Skeletal muscle satellite cell (primary cell): ENCODE data around the gene PADI3.
"Not testable (repeated sequence)": the region's sequence is repeated elsewhere in the genome, so short reads cannot be mapped to it uniquely, and the experiment has no call there.

Experiments used
- H3K27me3 ChIP-seq: 2 replicates; pipeline ENCODE4 v1.7.0; 2013; ENCODE audit warnings: low read length; ENCODE audit not compliant: control insufficient read depth, insufficient read depth
- H3K36me3 ChIP-seq: 2 replicates; pipeline ENCODE4 v1.7.0; 2013; ENCODE audit warnings: mild to moderate bottlenecking, control low read depth, low read length; ENCODE audit not compliant: insufficient read depth
- H3K4me1 ChIP-seq: 2 replicates; pipeline ENCODE4 v1.7.0; 2013; ENCODE audit warnings: low read length; ENCODE audit not compliant: control insufficient read depth, insufficient read depth
- H3K4me2 ChIP-seq: 2 replicates; pipeline ENCODE4 v1.7.0; 2013; ENCODE audit warnings: mild to moderate bottlenecking, low read length
- H3K4me3 ChIP-seq: 2 replicates; pipeline ENCODE4 v1.7.0; 2013; ENCODE audit warnings: low read length
- H3K9ac ChIP-seq: 2 replicates; pipeline ENCODE4 v1.7.0; 2013; ENCODE audit warnings: mild to moderate bottlenecking, low read depth, low read length, moderate library complexity
- H3K9me3 ChIP-seq: replicated peaks from 2 replicates; pipeline ENCODE4 v1.7.0; 2013; ENCODE audit warnings: mild to moderate bottlenecking, control low read depth, low read length

The PADI3 gene

DNA sequence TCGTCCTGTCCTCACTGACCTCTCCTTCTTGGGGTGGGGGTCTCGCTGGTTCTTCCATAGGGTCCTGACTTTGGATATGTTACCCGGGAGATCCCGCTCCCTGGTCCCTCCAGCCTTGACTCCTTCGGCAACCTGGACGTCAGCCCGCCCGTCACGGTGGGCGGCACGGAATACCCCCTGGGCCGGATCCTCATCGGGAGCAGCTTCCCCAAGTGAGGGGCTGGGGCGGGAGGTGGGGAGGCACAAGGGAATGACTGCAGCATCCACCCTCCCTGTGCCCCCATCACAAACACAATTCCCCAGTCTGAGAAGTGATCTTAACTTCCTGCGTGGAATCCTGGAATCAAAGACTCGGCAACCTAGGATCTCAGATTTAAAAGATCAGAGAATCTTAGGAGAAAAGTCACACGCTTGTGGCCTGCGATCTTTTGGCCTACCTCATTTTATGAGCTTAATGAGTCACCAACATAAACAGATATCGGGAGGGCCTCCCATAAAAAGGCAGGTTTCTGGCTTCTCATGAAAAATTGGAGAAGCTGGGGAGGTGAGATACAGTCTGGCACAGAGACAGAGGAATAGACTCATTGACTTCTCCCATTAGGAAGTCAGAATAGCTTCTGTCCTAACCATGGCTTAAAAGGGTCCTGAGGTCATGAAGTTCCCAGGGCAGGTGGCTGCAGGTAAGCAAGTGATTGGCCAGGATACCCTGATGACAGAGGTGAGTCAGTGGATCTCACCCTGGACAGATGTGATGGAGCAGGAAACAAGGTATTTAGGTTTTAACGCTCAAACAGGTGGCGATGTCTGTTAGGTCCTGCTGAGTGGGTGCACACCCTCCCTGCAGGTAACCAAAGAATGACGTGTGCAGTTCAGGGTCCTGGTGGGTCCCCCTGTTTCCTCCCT lies 15.9 kb upstream of the PADI3 start:
- no peaks in the 10 kb centered on the region for H3K27me3 ChIP-seq
- H3K4me3 ChIP-seq, result peak overlapping the region; percentile 37
- H3K4me1 ChIP-seq, result peaks cover 45% of the 10 kb centered on the region
- no peaks in the 10 kb centered on the region for H3K9me3 ChIP-seq
- H3K4me2 ChIP-seq, result peak overlapping the region; percentile 70
- H3K36me3 ChIP-seq, result no peaks in the 10 kb centered on the region
- H3K9ac ChIP-seq, result peak overlapping the region; percentile 75

DNA sequence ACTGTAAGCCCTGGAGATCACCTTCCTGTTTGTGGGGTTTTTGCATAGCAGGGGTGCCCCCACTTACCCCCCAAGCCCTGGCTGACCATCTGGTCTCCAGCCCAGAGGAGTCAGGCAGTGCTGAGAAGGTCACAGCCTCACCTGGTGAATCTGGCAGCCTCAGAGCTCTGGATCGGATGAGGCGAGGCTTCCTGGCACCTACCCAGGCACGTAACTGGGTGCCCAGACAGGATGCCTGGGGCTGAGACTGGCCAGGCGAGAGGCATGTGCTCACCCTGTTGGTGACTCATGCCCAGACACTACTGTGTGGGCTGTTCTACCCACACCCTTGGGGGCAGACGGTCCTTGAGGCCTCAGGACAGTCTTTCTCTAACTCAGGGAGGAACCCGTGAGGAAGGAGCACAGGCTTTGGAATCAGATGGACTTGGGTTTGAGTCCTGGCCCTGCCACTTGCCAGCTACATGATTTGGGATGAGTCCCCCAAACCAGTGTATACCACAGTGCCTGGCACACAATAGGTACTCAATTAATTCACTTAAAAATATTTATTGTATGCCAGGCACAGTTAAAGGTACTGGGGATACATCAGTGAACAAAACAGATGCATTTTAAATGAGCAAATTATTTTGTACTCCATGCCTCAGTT lies 15.1 kb upstream of the PADI3 start:
- peak overlapping the region; percentile 74 for H3K9ac ChIP-seq
- no peaks in the 10 kb centered on the region for H3K27me3 ChIP-seq
- H3K4me1 ChIP-seq, result peaks cover 45% of the 10 kb centered on the region
- H3K4me2 ChIP-seq, result peak overlapping the region; percentile 70
- no peaks in the 10 kb centered on the region for H3K36me3 ChIP-seq
- peak overlapping the region; percentile 37 for H3K4me3 ChIP-seq
- H3K9me3 ChIP-seq, result no peaks in the 10 kb centered on the region

DNA sequence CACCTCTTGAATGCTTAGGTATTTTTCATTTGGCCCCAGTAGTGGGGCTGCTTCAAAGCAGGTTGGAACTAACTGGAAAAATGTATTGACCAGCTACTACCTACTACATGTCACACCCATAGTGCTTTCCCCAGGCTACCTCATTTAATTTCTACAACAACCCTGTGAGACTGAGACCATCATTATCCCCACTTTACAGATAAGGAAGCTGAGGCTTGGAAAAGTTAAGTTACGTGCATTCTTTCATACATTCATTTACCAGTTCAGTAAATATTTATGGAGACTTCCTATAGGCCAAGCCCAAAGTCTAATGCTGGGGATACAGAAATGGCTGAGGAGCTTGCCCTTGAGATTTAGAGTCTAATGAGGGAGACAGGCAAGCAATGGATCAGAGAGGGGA lies 14.5 kb upstream of the PADI3 start:
- no peaks in the 10 kb centered on the region for H3K27me3 ChIP-seq
- peaks cover 40% of the 10 kb centered on the region for H3K4me1 ChIP-seq
- no peaks in the 10 kb centered on the region for H3K36me3 ChIP-seq
- H3K4me3 ChIP-seq, result no peak overlapping the region
- no peak overlapping the region for H3K4me2 ChIP-seq
- H3K9me3 ChIP-seq, result no peaks in the 10 kb centered on the region
- peak overlapping the region; percentile 64 for H3K9ac ChIP-seq

DNA sequence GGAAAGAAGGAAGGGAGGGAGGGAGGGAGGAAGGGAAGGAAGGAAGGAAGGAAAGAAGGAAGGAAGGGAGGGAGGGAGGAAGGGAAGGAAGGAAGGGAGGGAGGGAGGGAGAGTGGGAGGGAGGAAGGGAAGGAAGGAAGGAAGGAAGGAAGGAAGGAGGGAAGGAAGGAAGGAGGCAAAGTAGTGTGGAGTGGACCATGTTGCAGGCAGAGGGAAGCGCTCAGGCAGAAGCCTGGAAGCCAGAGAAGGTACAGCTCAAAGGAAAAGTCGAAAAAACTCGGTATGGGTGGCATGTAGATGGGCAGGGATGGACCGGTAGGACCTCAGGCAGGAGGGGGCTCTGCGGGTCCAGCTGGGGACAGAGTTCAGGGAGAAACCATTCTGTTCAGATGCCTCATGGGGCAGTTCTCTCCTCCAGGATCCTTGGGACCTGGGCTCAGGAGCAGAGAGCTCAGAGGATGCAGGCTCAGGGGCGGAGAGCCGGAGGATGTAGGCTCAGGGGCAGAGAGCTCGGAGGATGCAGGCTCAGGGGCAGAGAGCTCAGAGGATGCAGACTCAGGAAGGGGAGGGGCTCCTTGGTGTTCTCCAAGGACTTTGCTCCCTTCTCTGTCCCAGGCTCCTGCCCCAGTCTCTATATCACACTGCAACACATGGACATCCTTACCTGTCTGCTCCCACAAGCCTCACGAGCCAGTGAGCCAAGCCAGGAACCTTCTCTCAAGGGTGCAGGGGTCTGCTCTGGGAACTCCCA lies 13.6 kb upstream of the PADI3 start:
- Histone ChIP-seq H3K9me3 (no peaks in the 10 kb centered on the region), H3K4me1 (peaks cover 38% of the 10 kb centered on the region), H3K27me3 (no peaks in the 10 kb centered on the region), H3K4me2 (no peak overlapping the region), H3K36me3 (no peaks in the 10 kb centered on the region), H3K4me3 (no peak overlapping the region), H3K9ac (no peak overlapping the region)

DNA sequence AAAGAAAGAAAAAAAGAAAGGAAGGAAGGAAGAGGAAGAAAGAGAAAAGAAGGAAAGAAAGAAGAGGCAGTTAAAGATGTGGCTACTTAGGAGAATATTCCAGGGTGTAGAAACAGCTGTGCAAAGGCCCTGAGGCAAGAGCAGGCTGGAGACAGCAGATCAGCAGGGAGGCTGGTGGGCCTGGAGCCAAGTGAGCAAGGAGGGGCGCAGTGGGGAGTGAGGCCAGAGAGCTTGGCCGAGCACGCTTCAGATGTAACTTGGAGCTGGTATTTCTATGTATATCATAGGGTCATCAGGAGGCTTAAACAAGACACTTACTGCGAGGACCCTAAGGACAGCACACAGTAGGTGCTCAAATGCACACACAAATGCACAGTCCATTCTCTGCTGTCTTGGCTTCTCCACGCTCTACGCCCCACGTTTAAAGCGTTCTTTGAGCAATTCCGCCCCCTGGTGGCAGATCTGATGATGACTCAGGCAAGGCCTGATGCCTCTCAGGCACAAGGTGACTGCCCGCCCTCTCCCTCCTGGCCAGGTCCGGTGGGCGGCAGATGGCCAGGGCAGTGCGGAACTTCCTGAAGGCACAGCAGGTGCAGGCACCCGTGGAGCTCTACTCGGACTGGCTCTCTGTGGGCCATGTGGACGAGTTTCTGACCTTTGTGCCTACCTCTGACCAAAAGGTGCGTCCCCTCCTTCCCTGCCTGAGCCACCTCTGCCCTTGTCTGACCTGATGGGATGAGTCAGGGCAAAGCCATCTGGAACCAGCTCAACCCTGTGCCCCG lies 11.9 kb upstream of the PADI3 start:
- Histone ChIP-seq H3K4me3 (no peak overlapping the region), H3K27me3 (peaks cover 5% of the 10 kb centered on the region), H3K9ac (no peak overlapping the region)

DNA sequence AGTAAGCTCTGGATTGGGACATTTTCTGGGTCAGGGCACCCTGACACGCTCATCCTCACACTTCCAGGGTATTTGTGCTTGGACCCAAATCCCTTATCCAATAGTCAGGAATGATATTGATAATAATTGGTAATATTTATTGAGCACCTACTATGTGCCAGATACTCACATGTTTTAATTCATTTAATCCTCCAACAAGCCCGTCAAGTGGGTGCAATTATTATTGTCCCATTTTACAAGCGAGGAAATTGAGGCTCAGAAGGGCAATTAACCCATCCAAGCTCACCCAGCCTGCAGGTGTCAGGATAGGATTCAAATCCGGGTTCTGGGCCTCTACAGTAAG lies 11.4 kb upstream of the PADI3 start:
- H3K27me3 ChIP-seq, result peaks cover 6% of the 10 kb centered on the region
- H3K36me3 ChIP-seq, result no peaks in the 10 kb centered on the region
- no peak overlapping the region for H3K9ac ChIP-seq
- no peak overlapping the region for H3K4me2 ChIP-seq
- H3K4me3 ChIP-seq, result no peak overlapping the region
- H3K4me1 ChIP-seq, result peaks cover 32% of the 10 kb centered on the region
- H3K9me3 ChIP-seq, result no peaks in the 10 kb centered on the region

More for the DNA sequence above, 11.9 kb upstream of the PADI3 start:
- Histone ChIP-seq H3K4me2 (no peak overlapping the region), H3K9me3 (no peaks in the 10 kb centered on the region), H3K36me3 (no peaks in the 10 kb centered on the region), H3K4me1 (peaks cover 38% of the 10 kb centered on the region)

DNA sequence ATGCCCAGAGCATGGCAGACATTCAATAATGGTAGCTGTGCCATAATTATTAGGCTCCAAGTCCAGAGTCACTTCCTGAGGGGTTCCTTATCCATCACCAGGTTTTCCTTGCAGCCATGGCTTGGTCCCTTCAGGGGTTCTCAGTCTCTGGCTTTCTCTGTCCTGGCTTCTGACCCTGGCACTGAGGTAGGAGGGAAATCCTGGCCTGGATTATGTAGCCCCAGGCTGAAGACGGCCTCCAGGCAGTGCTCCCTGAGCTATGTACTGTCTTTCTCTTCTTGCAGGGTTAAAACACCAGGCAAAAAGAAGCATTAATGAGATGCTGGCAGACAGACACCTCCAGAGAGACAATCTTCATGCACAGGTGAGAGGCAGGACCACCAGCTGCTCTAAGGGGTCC lies 9.5 kb upstream of the PADI3 start:
- no peaks in the 10 kb centered on the region for H3K9me3 ChIP-seq
- no peak overlapping the region for H3K9ac ChIP-seq
- no peak overlapping the region for H3K4me3 ChIP-seq
- H3K27me3 ChIP-seq, result peaks cover 6% of the 10 kb centered on the region
- peaks cover 14% of the 10 kb centered on the region for H3K4me1 ChIP-seq
- no peak overlapping the region for H3K4me2 ChIP-seq
- H3K36me3 ChIP-seq, result no peaks in the 10 kb centered on the region

DNA sequence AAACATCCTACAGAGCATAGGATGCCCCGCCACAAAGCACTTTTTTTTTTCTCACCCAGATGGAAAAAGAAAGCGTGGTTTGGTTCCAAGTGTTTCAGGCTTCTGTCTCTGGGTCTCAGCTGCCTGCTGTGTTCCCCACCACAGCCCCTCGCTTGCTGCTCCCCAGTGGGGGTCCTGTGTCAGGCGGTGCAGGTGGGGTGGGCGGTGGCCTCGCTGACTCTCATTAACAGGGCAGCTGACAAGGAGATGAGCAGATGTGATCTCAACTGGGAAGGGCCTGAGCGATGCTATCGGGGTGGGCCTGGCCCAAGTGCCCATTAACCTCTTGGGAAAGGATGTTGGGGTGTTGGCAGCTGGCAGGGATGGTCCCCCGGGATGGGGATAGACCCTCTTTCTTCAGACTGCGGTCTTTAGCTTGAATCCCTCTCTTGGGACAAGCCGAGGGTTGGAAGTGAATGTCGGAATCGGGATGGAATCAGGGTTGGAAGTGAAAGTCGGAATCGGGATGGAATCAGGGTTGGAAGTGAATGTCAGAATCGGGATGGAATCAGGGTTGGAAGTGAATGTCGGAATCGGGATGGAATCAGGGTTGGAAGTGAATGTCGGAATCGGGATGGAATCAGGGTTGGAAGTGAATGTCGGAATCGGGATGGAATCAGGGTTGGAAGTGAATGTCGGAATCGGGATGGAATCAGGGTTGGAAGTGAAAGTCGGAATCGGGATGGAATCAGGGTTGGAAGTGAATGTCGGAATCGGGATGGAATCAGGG lies 7.7 kb upstream of the PADI3 start:
- H3K36me3 ChIP-seq, H3K9ac ChIP-seq, H3K9me3 ChIP-seq, H3K4me2 ChIP-seq, H3K4me3 ChIP-seq, H3K27me3 ChIP-seq: not testable (repeated sequence)
- peaks cover 13% of the 10 kb centered on the region for H3K4me1 ChIP-seq

DNA sequence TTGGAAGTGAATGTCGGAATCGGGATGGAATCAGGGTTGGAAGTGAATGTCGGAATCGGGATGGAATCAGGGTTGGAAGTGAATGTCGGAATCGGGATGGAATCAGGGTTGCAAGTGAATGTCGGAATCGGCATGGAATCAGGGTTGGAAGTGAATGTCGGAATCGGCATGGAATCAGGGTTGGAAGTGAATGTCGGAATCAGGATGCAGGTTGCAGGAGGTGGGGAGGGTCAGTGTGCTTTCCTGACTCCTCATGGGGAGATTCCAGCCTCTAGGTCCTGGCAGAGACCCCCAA lies 7.2 kb upstream of the PADI3 start:
- not testable (repeated sequence) for H3K27me3 ChIP-seq, H3K4me2 ChIP-seq, H3K9me3 ChIP-seq, H3K9ac ChIP-seq, H3K36me3 ChIP-seq, H3K4me3 ChIP-seq
- peaks cover 13% of the 10 kb centered on the region for H3K4me1 ChIP-seq

DNA sequence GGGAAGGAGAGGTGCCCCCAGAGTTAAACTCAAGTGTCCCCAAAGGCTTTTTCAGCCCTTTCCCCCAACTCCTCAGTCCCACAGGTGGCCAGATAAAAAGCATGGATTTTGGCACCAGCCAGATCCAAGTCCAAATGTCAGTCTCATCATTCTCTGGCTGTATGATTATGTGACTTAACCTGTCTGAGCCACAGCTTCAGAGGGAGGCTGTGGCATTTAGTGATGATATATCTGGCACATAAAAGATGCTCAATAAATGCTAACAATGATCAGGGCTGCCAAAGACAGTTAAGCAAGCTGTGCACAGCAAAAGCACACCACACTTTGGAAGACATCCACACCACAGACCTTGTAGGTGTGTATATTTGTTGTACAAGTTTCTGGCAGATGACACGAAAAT lies 5.6 kb upstream of the PADI3 start:
- no peaks in the 10 kb centered on the region for H3K36me3 ChIP-seq
- H3K4me1 ChIP-seq, result peaks cover 10% of the 10 kb centered on the region
- H3K9ac ChIP-seq, result no peak overlapping the region
- H3K4me3 ChIP-seq, result no peak overlapping the region
- H3K9me3 ChIP-seq, result no peaks in the 10 kb centered on the region
- no peak overlapping the region for H3K4me2 ChIP-seq
- H3K27me3 ChIP-seq, result peaks cover 6% of the 10 kb centered on the region
